ENCODE results near the gene ARHGAP21.

DNA sequence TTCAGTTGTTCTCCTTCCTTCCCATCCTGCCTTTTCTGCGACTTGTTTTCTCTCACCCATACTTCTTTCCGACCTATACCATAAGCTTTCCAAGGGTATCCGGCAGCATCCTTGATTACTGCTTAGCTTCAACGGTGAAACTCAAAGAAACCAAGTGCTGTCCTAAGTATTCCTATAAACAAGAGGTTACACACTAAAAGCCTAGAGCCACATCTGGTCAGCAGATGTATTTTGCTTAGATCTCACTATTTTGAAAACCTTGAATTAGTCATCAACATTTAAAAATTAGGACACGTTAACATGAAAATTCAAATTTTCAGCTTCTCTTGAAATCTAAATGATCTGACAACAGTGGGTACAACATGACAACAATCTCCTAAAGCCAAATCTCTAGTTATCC is 20.0 kb downstream of the ARHGAP21 start:
- TF ChIP-seq, protein P1, sequence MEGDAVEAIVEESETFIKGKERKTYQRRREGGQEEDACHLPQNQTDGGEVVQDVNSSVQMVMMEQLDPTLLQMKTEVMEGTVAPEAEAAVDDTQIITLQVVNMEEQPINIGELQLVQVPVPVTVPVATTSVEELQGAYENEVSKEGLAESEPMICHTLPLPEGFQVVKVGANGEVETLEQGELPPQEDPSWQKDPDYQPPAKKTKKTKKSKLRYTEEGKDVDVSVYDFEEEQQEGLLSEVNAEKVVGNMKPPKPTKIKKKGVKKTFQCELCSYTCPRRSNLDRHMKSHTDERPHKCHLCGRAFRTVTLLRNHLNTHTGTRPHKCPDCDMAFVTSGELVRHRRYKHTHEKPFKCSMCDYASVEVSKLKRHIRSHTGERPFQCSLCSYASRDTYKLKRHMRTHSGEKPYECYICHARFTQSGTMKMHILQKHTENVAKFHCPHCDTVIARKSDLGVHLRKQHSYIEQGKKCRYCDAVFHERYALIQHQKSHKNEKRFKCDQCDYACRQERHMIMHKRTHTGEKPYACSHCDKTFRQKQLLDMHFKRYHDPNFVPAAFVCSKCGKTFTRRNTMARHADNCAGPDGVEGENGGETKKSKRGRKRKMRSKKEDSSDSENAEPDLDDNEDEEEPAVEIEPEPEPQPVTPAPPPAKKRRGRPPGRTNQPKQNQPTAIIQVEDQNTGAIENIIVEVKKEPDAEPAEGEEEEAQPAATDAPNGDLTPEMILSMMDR (IDR thresholded peaks at IDR 0.05): no peak
- no peak for TF ChIP-seq POLR2A (IDR thresholded peaks at IDR 0.05)

Measured in testis (tissue), 2 donors.